H54 (cell line): ENCODE data around the gene KCNJ14.

Experiments
- DNase-seq: peaks from one replicate; pipeline ENCODE4 v3.0.0; 2011; ENCODE audit warnings: low spot score, mixed read lengths; ENCODE audit not compliant: insufficient read length
- FAIRE-seq: peaks from 3 replicates; lab custom pipeline; 2011; peaks lifted over from hg19 to GRCh38; lab: Jason Lieb, UNC
- POLR2A ChIP-seq: IDR thresholded peaks from 2 replicates; pipeline ENCODE4 v1.6.1; 2011; ENCODE audit warnings: low read depth, mild to moderate bottlenecking, low read length

The KCNJ14 gene

GRCh38 chr19:48455171-48455907 is at the start of gene KCNJ14:
KCNJ14 (plus strand) TSS chr19:48455574; CDS start chr19:48461725, 6,151 bp downstream.
- DNase-seq = no peak
- TF ChIP-seq POLR2A = no peak
- FAIRE-seq = no peak

DNA sequence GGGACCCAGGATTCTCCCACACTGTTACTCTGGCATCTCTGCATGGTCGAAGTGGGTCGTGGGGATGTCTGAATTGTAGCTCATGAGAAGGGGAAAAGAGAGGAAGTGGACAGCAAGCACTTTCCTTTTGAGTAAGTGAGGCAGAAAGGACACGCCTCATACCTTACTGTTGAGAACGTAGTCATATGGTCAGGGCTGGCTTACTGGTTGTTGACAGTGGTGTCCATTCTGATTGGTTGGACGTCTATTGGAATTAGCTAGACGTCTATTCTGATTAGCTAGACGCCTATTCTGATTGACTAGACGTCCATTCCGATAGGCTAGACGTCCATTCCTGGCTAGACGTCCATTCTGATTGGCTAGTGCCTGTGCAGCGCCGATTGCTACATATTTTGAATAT is 49.5 kb upstream of the KCNJ14 start:
- FAIRE-seq (no peak), DNase-seq (no peak)
- no peak for TF ChIP-seq POLR2A

GRCh38 chr19:48413879-48414587 is 41.3 kb upstream of the KCNJ14 start:
- DNase-seq = no peak
- no peak for FAIRE-seq
- no peak for TF ChIP-seq POLR2A

- FAIRE-seq (no peak), DNase-seq (no peak)
- no peak for TF ChIP-seq POLR2A
Observed at GRCh38 chr19:48415395-48415794, 40.0 kb upstream of the KCNJ14 start.

DNA sequence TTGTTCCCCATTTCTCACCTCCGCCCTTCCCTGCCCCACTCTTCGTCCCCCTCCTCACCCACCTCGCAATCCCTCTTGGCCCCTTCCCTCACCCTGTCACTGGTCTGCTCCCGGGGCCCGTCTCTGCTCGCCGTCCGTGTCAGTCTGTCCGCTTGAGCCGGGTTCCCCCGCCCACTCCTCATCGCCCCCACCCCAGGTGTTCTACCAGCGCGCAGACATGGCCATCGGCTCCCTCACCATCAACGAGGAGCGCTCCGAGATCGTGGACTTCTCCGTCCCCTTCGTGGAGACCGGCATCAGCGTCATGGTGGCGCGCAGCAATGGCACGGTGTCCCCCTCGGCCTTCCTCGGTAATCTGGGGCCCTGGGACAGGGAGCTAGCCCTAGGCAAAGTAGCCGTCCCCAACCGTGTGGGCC is 39.6 kb upstream of the KCNJ14 start:
- no peak for FAIRE-seq
- TF ChIP-seq POLR2A = no peak
- no peak for DNase-seq

GRCh38 chr19:48417421-48417820 is 38.0 kb upstream of the KCNJ14 start:
- DNase-seq = no peak
- FAIRE-seq = no peak
- TF ChIP-seq POLR2A = no peak

GRCh38 chr19:48418317-48419064 is 36.9 kb upstream of the KCNJ14 start:
- FAIRE-seq (peak; percentile 55), DNase-seq (no peak)
- no peak for TF ChIP-seq POLR2A

GRCh38 chr19:48419158-48419920 is 36.0 kb upstream of the KCNJ14 start:
- DNase-seq = no peak

GRCh38 chr19:48421548-48421947 is 33.8 kb upstream of the KCNJ14 start:
- DNase-seq = no peak
- no peak for FAIRE-seq
- no peak for TF ChIP-seq POLR2A

More at GRCh38 chr19:48419158-48419920, 36.0 kb upstream of the KCNJ14 start:
- no peak for TF ChIP-seq POLR2A
- no peak for FAIRE-seq

DNA sequence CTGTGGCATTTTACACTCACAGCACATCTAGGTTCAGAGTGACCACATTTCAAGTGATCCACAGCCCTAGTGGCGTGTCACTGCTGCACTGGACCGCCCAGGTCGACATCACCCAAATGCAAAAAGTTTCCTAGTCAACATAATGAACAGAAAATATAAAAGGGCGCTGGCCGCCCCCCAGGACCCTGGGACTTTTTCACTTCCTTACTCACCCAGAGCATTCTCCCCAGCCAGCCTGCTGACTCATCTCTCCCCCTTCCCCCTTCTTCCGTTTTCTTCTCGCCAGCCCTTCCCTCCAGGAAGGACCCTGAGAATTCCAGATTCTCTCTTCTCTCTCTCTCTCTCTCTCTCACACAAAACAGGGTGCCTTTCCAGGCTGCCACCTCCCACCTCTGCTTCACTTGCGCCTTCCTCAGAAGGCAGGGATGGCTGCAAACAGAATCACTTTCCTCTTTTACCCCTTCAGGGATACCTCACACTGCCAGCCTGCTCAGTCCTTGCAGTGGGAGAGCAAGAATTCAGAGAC is 30.6 kb upstream of the KCNJ14 start:
- peak; percentile 51 for DNase-seq
- FAIRE-seq = no peak
- TF ChIP-seq POLR2A = no peak

GRCh38 chr19:48428670-48429069 is 26.7 kb upstream of the KCNJ14 start:
- TF ChIP-seq POLR2A = no peak
- FAIRE-seq (no peak), DNase-seq (no peak)

GRCh38 chr19:48433337-48433736 is 22.0 kb upstream of the KCNJ14 start:
- DNase-seq (no peak), FAIRE-seq (no peak)
- no peak for TF ChIP-seq POLR2A

DNA sequence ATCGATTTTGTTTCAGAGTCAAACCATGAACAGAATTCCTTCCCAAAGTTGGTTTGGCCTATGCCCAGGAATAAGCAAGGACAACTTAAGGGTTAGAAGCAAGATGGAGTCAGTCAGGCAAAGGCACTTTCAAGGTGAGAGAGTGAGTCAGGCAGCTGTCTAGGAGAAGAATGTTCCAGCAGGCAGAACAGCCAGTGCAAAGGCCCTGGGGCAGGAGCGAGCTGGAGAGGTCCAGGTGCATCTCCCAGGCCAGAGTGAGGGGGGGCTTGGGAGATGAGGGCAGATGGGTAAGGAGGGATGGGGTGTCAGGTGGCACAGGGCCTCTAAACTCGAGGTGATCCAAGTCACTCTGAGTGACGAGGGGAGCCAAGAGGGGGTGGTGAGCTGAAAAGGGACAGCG is 18.8 kb upstream of the KCNJ14 start:
- DNase-seq (no peak), FAIRE-seq (no peak)
- TF ChIP-seq POLR2A = no peak
